GM23338 (cell line): Measurements from ENCODE around the gene XIRP2. TPM values are rescaled to one million over a fixed set of nuclear protein-coding genes. Genes with fewer than 3 reads are reported as not detected.

ENCODE experiments used
- ATAC-seq: fragments of 200-7000 bp; cut with Tn5 transposase; 3 replicates; pipeline ENCODE4 v1.9.1; 2020
- DNase-seq: peaks from one replicate; pipeline ENCODE4 v3.0.0-alpha.2; 2015; ENCODE audit warnings: low spot score
- H2AFZ ChIP-seq: fragments of 200-600 bp; sonication (generic); 2 replicates; pipeline ENCODE4 v1.8.0; 2016; ENCODE audit warnings: antibody characterized with exemption, mild to moderate bottlenecking, moderate library complexity
- H3F3A ChIP-seq: fragments of 200-600 bp; sonication (generic); replicated peaks from 2 replicates; pipeline ENCODE4 v1.8.0; 2017; ENCODE audit warnings: antibody characterized with exemption, mixed run types, low read depth
- H3K27ac ChIP-seq: fragments of 200-600 bp; sonication (generic); 2 replicates; pipeline ENCODE4 v1.6.1; 2016; ENCODE audit warnings: low read depth
- H3K27me3 ChIP-seq: fragments of 200-600 bp; sonication (generic); 2 replicates; pipeline ENCODE4 v1.8.0; 2016; ENCODE audit warnings: mild to moderate bottlenecking, mixed run types, moderate library complexity; ENCODE audit not compliant: insufficient read depth
- H3K36me3 ChIP-seq: fragments of 200-600 bp; sonication (generic); 2 replicates; pipeline ENCODE4 v1.8.0; 2016; ENCODE audit warnings: mild to moderate bottlenecking; ENCODE audit not compliant: insufficient read depth
- H3K4me1 ChIP-seq: fragments of 200-600 bp; sonication (generic); 2 replicates; pipeline ENCODE4 v1.8.0; 2016; ENCODE audit warnings: mild to moderate bottlenecking, moderate library complexity; ENCODE audit not compliant: insufficient read depth
- H3K4me2 ChIP-seq: fragments of 200-600 bp; sonication (generic); 2 replicates; pipeline ENCODE4 v1.7.1; 2017; ENCODE audit warnings: mixed run types
- H3K4me3 ChIP-seq: fragments of 200-600 bp; sonication (generic); 2 replicates; pipeline ENCODE4 v1.6.1; 2016; ENCODE audit warnings: mixed run types
- H3K79me2 ChIP-seq: fragments of 200-600 bp; sonication (generic); replicated peaks from 2 replicates; pipeline ENCODE4 v1.8.0; 2017; ENCODE audit warnings: mild to moderate bottlenecking; ENCODE audit not compliant: insufficient read depth
- H3K9me2 ChIP-seq: fragments of 200-600 bp; sonication (generic); 2 replicates; pipeline ENCODE4 v1.8.0; 2017; ENCODE audit not compliant: insufficient read depth
- H4K20me1 ChIP-seq: fragments of 200-600 bp; sonication (generic); replicated peaks from 2 replicates; pipeline ENCODE4 v1.8.0; 2017; ENCODE audit warnings: mild to moderate bottlenecking; ENCODE audit not compliant: insufficient read depth
- H3K27ac Mint-ChIP-seq: 2 replicates; pipeline ENCODE4 v1.8.0; 2020; ENCODE audit warnings: inconsistent platforms, mild to moderate bottlenecking, moderate library complexity, mixed read lengths
- H3K27me3 Mint-ChIP-seq: 3 replicates; pipeline ENCODE4 v1.8.0; 2022; ENCODE audit warnings: low read depth, mild to moderate bottlenecking, moderate library complexity, mixed read lengths, inconsistent platforms; ENCODE audit not compliant: insufficient read depth, poor library complexity
- H3K36me3 Mint-ChIP-seq: 3 replicates; pipeline ENCODE4 v1.8.0; 2021; ENCODE audit warnings: low read depth, mild to moderate bottlenecking, inconsistent platforms, moderate library complexity, mixed read lengths
- H3K4me1 Mint-ChIP-seq: 3 replicates; pipeline ENCODE4 v1.8.0; 2020; ENCODE audit warnings: mild to moderate bottlenecking, inconsistent platforms, mixed read lengths
- H3K4me3 Mint-ChIP-seq: 3 replicates; pipeline ENCODE4 v1.8.0; 2021; ENCODE audit warnings: moderate library complexity, mild to moderate bottlenecking, inconsistent platforms, mixed read lengths
- H3K9me3 Mint-ChIP-seq: 3 replicates; pipeline ENCODE4 v1.8.0; 2020; ENCODE audit warnings: moderate library complexity, mild to moderate bottlenecking, inconsistent platforms, mixed read lengths
- CREB1 ChIP-seq: fragments of 250-450 bp; sonication (Bioruptor Pico); IDR thresholded peaks from 2 replicates; pipeline ENCODE4 v1.5.0; 2020; ENCODE audit warnings: low read depth, mild to moderate bottlenecking, moderate library complexity
- ETS1 ChIP-seq: IDR thresholded peaks from 2 replicates; pipeline ENCODE4 v1.6.1; 2016; ENCODE audit warnings: antibody characterized with exemption
- EZH2phosphoT487 ChIP-seq: fragments of 200-600 bp; sonication (generic); IDR thresholded peaks from one replicate; pipeline ENCODE4 v1.8.1; 2018; ENCODE audit warnings: antibody characterized with exemption; ENCODE audit not compliant: unreplicated experiment
- NANOG ChIP-seq: IDR thresholded peaks from 2 replicates; pipeline ENCODE4 v1.6.1; 2016; ENCODE audit warnings: antibody characterized with exemption, borderline replicate concordance
- ZNF462 ChIP-seq: fragments of 250-450 bp; sonication (Bioruptor Pico); IDR thresholded peaks from 2 replicates; pipeline ENCODE4 v1.5.0; 2020; ENCODE audit warnings: mild to moderate bottlenecking, moderate library complexity
- polyA plus RNA-seq: library from polyadenylated mRNA; unstranded; fragments of >200 nt; fragmentation: Nextera tagmentation; extraction: Ambion mirVana; gene quantifications from 2 replicates; pipeline ENCODE4 v1.2.1, GENCODE V29; 2016
- total RNA-seq: library from RNA; depleted of rRNA; stranded (reverse); fragments of >200 nt; shearing (Covaris generic); gene quantifications from 2 replicates; pipeline ENCODE4 v1.2.3, GENCODE V29; 2014
- TF ChIP-seq, protein P1 (sequence below), 2 experiments: fragments of 200-600 bp in 1 of 2; sonication (generic) in 1 of 2; conservative IDR thresholded peaks; 2 replicates each; pipeline versions ENCODE4 v1.5.1 to v1.6.1; 2016 to 2017; ENCODE audit warnings: antibody characterized with exemption in 2 of 2, low read depth in 2 of 2, mild to moderate bottlenecking in 2 of 2, moderate library complexity in 1 of 2

XIRP2 gene
- total and polyA plus RNA-seq, 2 experiments from 2014 or later = 0.17 to 0.31 TPM

DNA sequence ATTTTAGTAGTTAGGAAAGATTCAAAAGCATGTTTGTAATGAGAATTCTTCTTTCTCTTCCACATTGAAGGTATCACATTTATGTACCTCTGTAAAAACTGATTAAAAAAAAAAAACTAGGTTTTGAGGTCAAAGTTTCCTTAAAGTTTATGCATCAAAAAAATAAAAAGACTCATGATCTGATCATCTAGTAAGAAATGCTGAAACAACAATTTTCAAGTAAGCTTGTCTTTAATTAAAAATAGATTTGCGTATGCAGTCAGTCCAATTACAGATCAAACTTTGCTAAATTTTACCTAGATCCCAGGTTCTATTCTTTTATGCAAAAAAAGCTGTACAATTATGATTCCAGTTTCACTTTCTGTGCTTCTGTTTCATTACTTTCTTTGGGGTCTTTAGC lies 409.0 kb downstream of the XIRP2 start (continued):
- TF ChIP-seq ZNF462 (CRISPR knock-in tag) (no peak), CREB1 (CRISPR knock-in tag) (no peak), NANOG (no peak), EZH2phosphoT487 (no peak)
- TF ChIP-seq, protein P1, sequence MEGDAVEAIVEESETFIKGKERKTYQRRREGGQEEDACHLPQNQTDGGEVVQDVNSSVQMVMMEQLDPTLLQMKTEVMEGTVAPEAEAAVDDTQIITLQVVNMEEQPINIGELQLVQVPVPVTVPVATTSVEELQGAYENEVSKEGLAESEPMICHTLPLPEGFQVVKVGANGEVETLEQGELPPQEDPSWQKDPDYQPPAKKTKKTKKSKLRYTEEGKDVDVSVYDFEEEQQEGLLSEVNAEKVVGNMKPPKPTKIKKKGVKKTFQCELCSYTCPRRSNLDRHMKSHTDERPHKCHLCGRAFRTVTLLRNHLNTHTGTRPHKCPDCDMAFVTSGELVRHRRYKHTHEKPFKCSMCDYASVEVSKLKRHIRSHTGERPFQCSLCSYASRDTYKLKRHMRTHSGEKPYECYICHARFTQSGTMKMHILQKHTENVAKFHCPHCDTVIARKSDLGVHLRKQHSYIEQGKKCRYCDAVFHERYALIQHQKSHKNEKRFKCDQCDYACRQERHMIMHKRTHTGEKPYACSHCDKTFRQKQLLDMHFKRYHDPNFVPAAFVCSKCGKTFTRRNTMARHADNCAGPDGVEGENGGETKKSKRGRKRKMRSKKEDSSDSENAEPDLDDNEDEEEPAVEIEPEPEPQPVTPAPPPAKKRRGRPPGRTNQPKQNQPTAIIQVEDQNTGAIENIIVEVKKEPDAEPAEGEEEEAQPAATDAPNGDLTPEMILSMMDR (conservative IDR thresholded peaks at IDR 0.05; ENCODE audit: low read depth in 2 of 2) = no peak

DNA sequence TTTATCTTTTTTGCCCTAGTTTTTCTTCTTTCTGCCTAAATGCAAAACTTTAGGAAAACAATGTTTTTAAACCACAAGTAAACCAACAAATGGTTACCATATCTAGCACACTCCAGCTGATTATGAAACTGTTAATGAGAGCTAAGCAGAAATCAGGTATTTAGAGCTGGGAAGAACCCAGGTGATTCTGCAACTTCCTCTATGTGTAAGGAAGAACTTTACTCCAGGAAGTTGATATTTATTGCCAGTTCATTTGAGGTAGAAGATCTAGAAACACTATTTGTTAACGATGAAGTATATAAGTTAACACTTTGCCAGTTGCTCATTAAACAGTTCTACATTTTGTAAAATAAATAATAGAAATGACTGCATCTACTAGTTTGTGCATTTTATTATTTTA lies 409.7 kb downstream of the XIRP2 start:
- H3K4me3 ChIP-seq = no peak overlapping the region
- peaks cover 8% of the 10 kb centered on the region for H3K27me3 Mint-ChIP-seq
- no peak overlapping the region; the same call in 1 of the 2 replicates for H3K4me2 ChIP-seq
- no peak overlapping the region for H3K27ac ChIP-seq
- H3F3A ChIP-seq = no peaks in the 10 kb centered on the region
- peaks cover 42% of the 10 kb centered on the region for H3K4me1 ChIP-seq
- DNase-seq (no peak), ATAC-seq (no peak)
- peaks cover 5% of the 10 kb centered on the region; the same call in 1 of the 3 replicates for H3K9me3 Mint-ChIP-seq
- peaks cover 16% of the 10 kb centered on the region; the same call in 1 of the 2 replicates for H3K27me3 ChIP-seq
- peaks cover 8% of the 10 kb centered on the region for H3K36me3 Mint-ChIP-seq
- no peaks in the 10 kb centered on the region for H3K9me2 ChIP-seq
- H3K36me3 ChIP-seq = no peaks in the 10 kb centered on the region
- H3K4me1 Mint-ChIP-seq = peaks cover 39% of the 10 kb centered on the region
- H3K79me2 ChIP-seq = peaks cover 96% of the 10 kb centered on the region
- H3K27ac Mint-ChIP-seq = peak overlapping the region; percentile 54; the same call in 1 of the 2 replicates
- H4K20me1 ChIP-seq = peaks cover 4% of the 10 kb centered on the region
- no peak overlapping the region for H2AFZ ChIP-seq
- H3K4me3 Mint-ChIP-seq = no peak overlapping the region
- TF ChIP-seq CREB1 (CRISPR knock-in tag) (no peak), ETS1 (no peak), EZH2phosphoT487 (no peak)
- TF ChIP-seq, protein P1 (conservative IDR thresholded peaks at IDR 0.05; ENCODE audit: low read depth in 2 of 2) = no peak
